Activated naive CD4-positive, alpha-beta T cell treated with anti-CD3 and anti-CD28 coated beads for 36 hours (primary cell): Measurements from ENCODE around the gene GRIK1. TPM values are rescaled to one million over a fixed set of nuclear protein-coding genes. Genes with fewer than 3 reads are reported as not detected.

Experiments
- CTCF ChIA-PET: fragments of 350-600 bp; sonication (Branson Sonifier 250); formaldehyde crosslinking; loops from one replicate; lab custom pipeline; 2021; ENCODE audit warnings: antibody characterized with exemption; lab: Charles Lee
- DNase-seq: peaks from one replicate; pipeline ENCODE4 v3.0.0-alpha.2; 2020
- H3K27ac Mint-ChIP-seq: one replicate; pipeline ENCODE4 v1.8.0; 2021; ENCODE audit warnings: mild to moderate bottlenecking, mixed read lengths
- H3K27me3 Mint-ChIP-seq: one replicate; pipeline ENCODE4 v1.8.0; 2021; ENCODE audit warnings: low read depth, mixed read lengths
- H3K36me3 Mint-ChIP-seq: one replicate; pipeline ENCODE4 v1.8.0; 2021; ENCODE audit warnings: low read depth, mixed read lengths
- H3K4me1 Mint-ChIP-seq: one replicate; pipeline ENCODE4 v1.8.0; 2021; ENCODE audit warnings: low read depth, mixed read lengths
- H3K4me3 Mint-ChIP-seq: one replicate; pipeline ENCODE4 v1.8.0; 2021; ENCODE audit warnings: mild to moderate bottlenecking, moderate library complexity, mixed read lengths
- H3K9me3 Mint-ChIP-seq: one replicate; pipeline ENCODE4 v1.8.0; 2021; ENCODE audit warnings: mixed read lengths
- intact Hi-C: fragments of 100-400 bp; cut with micrococcal nuclease; formaldehyde crosslinking; loops from one replicate; pipeline ENCODE4 v1.15.1; 2023
- total RNA-seq, 2 experiments: library from RNA; stranded (reverse); gene quantifications; one replicate each; pipeline ENCODE4 v1.2.3, GENCODE V29; 2021

GRIK1 gene
- total RNA-seq, 2 experiments from 2014 or later, result not detected

GRCh38 chr21:29586696-29587095 is 353.1 kb downstream of the GRIK1 start:
- DNase-seq, result no peak
- no peaks in the 10 kb centered on the region for H3K36me3 Mint-ChIP-seq
- CTCF ChIA-PET, result no interaction called here
- H3K27me3 Mint-ChIP-seq, result peaks cover 10% of the 10 kb centered on the region
- no peak overlapping the region for H3K27ac Mint-ChIP-seq
- no peak overlapping the region for H3K4me3 Mint-ChIP-seq
- intact Hi-C loops, result no loop called here
- no peaks in the 10 kb centered on the region for H3K4me1 Mint-ChIP-seq
- no peaks in the 10 kb centered on the region for H3K9me3 Mint-ChIP-seq

- no peaks in the 10 kb centered on the region for H3K9me3 Mint-ChIP-seq
- H3K4me3 Mint-ChIP-seq, result no peak overlapping the region
- H3K27ac Mint-ChIP-seq, result no peak overlapping the region
- no peak for DNase-seq
- CTCF ChIA-PET, result no interaction called here
- no peaks in the 10 kb centered on the region for H3K36me3 Mint-ChIP-seq
- peaks cover 7% of the 10 kb centered on the region for H3K27me3 Mint-ChIP-seq
- H3K4me1 Mint-ChIP-seq, result no peaks in the 10 kb centered on the region
- intact Hi-C loops, result no loop called here
Measured at GRCh38 chr21:29585462-29585861, 354.3 kb downstream of the GRIK1 start.

- no peaks in the 10 kb centered on the region for H3K4me1 Mint-ChIP-seq
- H3K27me3 Mint-ChIP-seq, result peaks cover 2% of the 10 kb centered on the region
- no peak overlapping the region for H3K4me3 Mint-ChIP-seq
- no peak for DNase-seq
- H3K27ac Mint-ChIP-seq, result no peak overlapping the region
- no peaks in the 10 kb centered on the region for H3K9me3 Mint-ChIP-seq
- CTCF ChIA-PET, result interaction anchor here (0.6 kb wide), 1 partner anchor 163 kb away, joined by 3 read pairs; no protein-coding TSS in a partner anchor
- intact Hi-C loops, result no loop called here
- no peaks in the 10 kb centered on the region for H3K36me3 Mint-ChIP-seq
Measured at GRCh38 chr21:29583424-29583924, 356.3 kb downstream of the GRIK1 start.

- Mint-ChIP-seq H3K36me3 (no peaks in the 10 kb centered on the region), H3K4me3 (no peak overlapping the region), H3K4me1 (no peaks in the 10 kb centered on the region), H3K9me3 (no peaks in the 10 kb centered on the region), H3K27ac (no peak overlapping the region), H3K27me3 (peaks cover 2% of the 10 kb centered on the region)
- CTCF ChIA-PET, result interaction anchor here (0.6 kb wide), 1 partner anchor 164 kb away, joined by 3 read pairs; no protein-coding TSS in a partner anchor
- intact Hi-C loops, result no loop called here
- DNase-seq, result no peak
Measured at GRCh38 chr21:29582855-29583254, 356.9 kb downstream of the GRIK1 start.

- H3K4me1 Mint-ChIP-seq, result no peaks in the 10 kb centered on the region
- intact Hi-C loops, result no loop called here
- no peaks in the 10 kb centered on the region for H3K27me3 Mint-ChIP-seq
- H3K4me3 Mint-ChIP-seq, result no peak overlapping the region
- H3K36me3 Mint-ChIP-seq, result no peaks in the 10 kb centered on the region
- CTCF ChIA-PET, result no interaction called here
- no peaks in the 10 kb centered on the region for H3K9me3 Mint-ChIP-seq
- H3K27ac Mint-ChIP-seq, result no peak overlapping the region
- DNase-seq, result no peak
Measured at GRCh38 chr21:29581393-29581792, 358.4 kb downstream of the GRIK1 start.

GRCh38 chr21:29580732-29581285 is 359.0 kb downstream of the GRIK1 start:
- Mint-ChIP-seq H3K27ac (no peak overlapping the region), H3K4me3 (no peak overlapping the region), H3K4me1 (no peaks in the 10 kb centered on the region), H3K9me3 (no peaks in the 10 kb centered on the region), H3K36me3 (no peaks in the 10 kb centered on the region), H3K27me3 (no peaks in the 10 kb centered on the region)
- DNase-seq, result no peak
- CTCF ChIA-PET, result no interaction called here
- intact Hi-C loops, result no loop called here

GRCh38 chr21:29578306-29578705 is 361.5 kb downstream of the GRIK1 start:
- Mint-ChIP-seq H3K27ac (no peak overlapping the region), H3K4me1 (no peaks in the 10 kb centered on the region), H3K36me3 (no peaks in the 10 kb centered on the region), H3K9me3 (no peaks in the 10 kb centered on the region), H3K27me3 (no peaks in the 10 kb centered on the region), H3K4me3 (no peak overlapping the region)
- CTCF ChIA-PET, result interaction anchor here (0.5 kb wide), 1 partner anchor 106 kb away, joined by 3 read pairs; no protein-coding TSS in a partner anchor
- intact Hi-C loops, result no loop called here
- DNase-seq, result no peak

- CTCF ChIA-PET, result interaction anchor here (0.5 kb wide), 1 partner anchor 95 kb away, joined by 3 read pairs; no protein-coding TSS in a partner anchor
- H3K4me3 Mint-ChIP-seq, result no peak overlapping the region
- intact Hi-C loops, result no loop called here
Measured at GRCh38 chr21:29571949-29572348, 367.8 kb downstream of the GRIK1 start.

GRCh38 chr21:29568020-29568697 is 371.6 kb downstream of the GRIK1 start:
- no peaks in the 10 kb centered on the region for H3K27me3 Mint-ChIP-seq
- intact Hi-C loops, result no loop called here
- no peaks in the 10 kb centered on the region for H3K9me3 Mint-ChIP-seq
- H3K27ac Mint-ChIP-seq, result no peak overlapping the region
- no peak overlapping the region for H3K4me3 Mint-ChIP-seq
- CTCF ChIA-PET, result no interaction called here
- no peak for DNase-seq
- no peaks in the 10 kb centered on the region for H3K4me1 Mint-ChIP-seq
- no peaks in the 10 kb centered on the region for H3K36me3 Mint-ChIP-seq

More at GRCh38 chr21:29571949-29572348, 367.8 kb downstream of the GRIK1 start:
- Mint-ChIP-seq H3K9me3 (no peaks in the 10 kb centered on the region), H3K27me3 (no peaks in the 10 kb centered on the region), H3K4me1 (no peaks in the 10 kb centered on the region), H3K36me3 (no peaks in the 10 kb centered on the region), H3K27ac (no peak overlapping the region)
- no peak for DNase-seq

GRCh38 chr21:29557931-29558725 is 381.7 kb downstream of the GRIK1 start:
- H3K4me3 Mint-ChIP-seq, result no peak overlapping the region
- no peaks in the 10 kb centered on the region for H3K27me3 Mint-ChIP-seq
- CTCF ChIA-PET, result no interaction called here
- H3K27ac Mint-ChIP-seq, result no peak overlapping the region
- intact Hi-C loops, result no loop called here
- H3K4me1 Mint-ChIP-seq, result no peaks in the 10 kb centered on the region
- H3K9me3 Mint-ChIP-seq, result no peaks in the 10 kb centered on the region
- DNase-seq, result no peak
- H3K36me3 Mint-ChIP-seq, result peaks cover 1% of the 10 kb centered on the region

- CTCF ChIA-PET, result no interaction called here
- DNase-seq, result no peak
- Mint-ChIP-seq H3K4me3 (no peak overlapping the region), H3K27ac (no peak overlapping the region), H3K27me3 (no peaks in the 10 kb centered on the region), H3K36me3 (peaks cover 1% of the 10 kb centered on the region), H3K9me3 (no peaks in the 10 kb centered on the region), H3K4me1 (no peaks in the 10 kb centered on the region)
- intact Hi-C loops, result no loop called here
Measured at GRCh38 chr21:29557200-29557599, 382.6 kb downstream of the GRIK1 start.

- Mint-ChIP-seq H3K9me3 (no peaks in the 10 kb centered on the region), H3K27me3 (no peaks in the 10 kb centered on the region), H3K4me3 (no peak overlapping the region), H3K4me1 (no peaks in the 10 kb centered on the region), H3K27ac (no peak overlapping the region), H3K36me3 (no peaks in the 10 kb centered on the region)
- intact Hi-C loops, result no loop called here
- CTCF ChIA-PET, result no interaction called here
- no peak for DNase-seq
Measured at GRCh38 chr21:29555601-29556000, 384.2 kb downstream of the GRIK1 start.
